Stomach smooth muscle (tissue), 2 donors: ENCODE measurements around the gene BRD2.

Source experiments
- H3K27ac ChIP-seq: one replicate; pipeline ENCODE4 v1.7.0; 2013; ENCODE audit warnings: mild to moderate bottlenecking, low read length, inconsistent platforms
- H3K27me3 ChIP-seq, 2 donors: one replicate each; pipeline ENCODE4 v1.7.0; 2013; ENCODE audit warnings: low read length in 2 of 2; ENCODE audit not compliant: insufficient read depth in 2 of 2, control insufficient read depth in 1 of 2
- H3K36me3 ChIP-seq, 2 donors: one replicate each; pipeline ENCODE4 v1.7.0; 2013; ENCODE audit warnings: low read length in 2 of 2; ENCODE audit not compliant: control insufficient read depth in 2 of 2, insufficient read depth in 2 of 2
- H3K4me1 ChIP-seq: one replicate; pipeline ENCODE4 v1.7.0; 2013; ENCODE audit warnings: low read length; ENCODE audit not compliant: control insufficient read depth, insufficient read depth
- H3K4me3 ChIP-seq, 2 donors: one replicate each; pipeline ENCODE4 v1.7.0; 2013; ENCODE audit warnings: low read length in 2 of 2
- H3K9ac ChIP-seq, 2 donors: one replicate each; pipeline ENCODE4 v1.7.0; 2013; ENCODE audit warnings: low read length in 2 of 2, mild to moderate bottlenecking in 1 of 2
- H3K9me3 ChIP-seq, 2 donors: one replicate each; pipeline ENCODE4 v1.7.0; 2013; ENCODE audit warnings: low read length in 2 of 2; ENCODE audit not compliant: control insufficient read depth in 2 of 2
- donor health status: healthy.
- donor health status: Pancreatic carcinoma.

The BRD2 gene

DNA sequence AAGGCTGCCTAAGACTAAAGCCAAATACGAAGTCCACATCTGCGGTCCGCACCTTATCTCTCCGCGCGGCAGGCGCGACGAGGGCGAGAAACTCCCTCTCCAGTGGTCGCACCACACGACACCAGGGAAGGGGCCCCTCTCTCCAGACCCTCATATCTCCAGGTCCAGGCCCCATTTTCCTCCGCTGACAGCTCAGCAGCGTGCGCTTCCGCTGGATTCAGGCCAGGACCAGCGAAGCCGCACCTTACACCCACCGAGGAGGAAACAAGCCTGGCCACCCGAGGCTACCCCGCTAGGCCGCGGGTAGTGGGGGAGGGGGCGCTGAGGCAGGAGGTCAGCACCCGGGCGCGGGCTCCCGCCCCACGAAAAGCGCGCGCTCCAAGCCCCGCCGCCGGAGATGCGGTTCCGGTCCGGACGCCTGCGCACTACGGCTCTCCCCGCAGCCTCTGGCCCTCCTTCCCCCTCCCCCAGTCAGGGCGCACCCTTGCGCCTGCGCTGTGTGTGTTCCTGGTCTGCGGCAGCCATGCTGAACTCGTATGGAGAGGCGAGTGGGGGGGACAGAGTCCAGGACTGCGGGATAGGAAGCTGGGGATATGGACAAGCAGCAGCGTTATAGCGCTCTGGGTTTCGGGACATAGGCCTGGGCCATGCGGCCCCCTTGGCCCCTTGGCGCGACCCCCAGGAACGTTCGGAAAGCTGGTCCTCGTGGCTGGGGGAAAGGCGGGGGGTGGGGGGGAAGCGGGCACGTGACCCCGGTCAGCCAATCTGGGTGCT lies at the start of gene BRD2:
TSS of gene BRD2 (plus strand) at position 502 of the 774 bp plus-strand sequence. CDS start 4,305 bp downstream, outside the sequence.
- peaks cover 20% of the 10 kb centered on the region for H3K4me1 ChIP-seq

DNA sequence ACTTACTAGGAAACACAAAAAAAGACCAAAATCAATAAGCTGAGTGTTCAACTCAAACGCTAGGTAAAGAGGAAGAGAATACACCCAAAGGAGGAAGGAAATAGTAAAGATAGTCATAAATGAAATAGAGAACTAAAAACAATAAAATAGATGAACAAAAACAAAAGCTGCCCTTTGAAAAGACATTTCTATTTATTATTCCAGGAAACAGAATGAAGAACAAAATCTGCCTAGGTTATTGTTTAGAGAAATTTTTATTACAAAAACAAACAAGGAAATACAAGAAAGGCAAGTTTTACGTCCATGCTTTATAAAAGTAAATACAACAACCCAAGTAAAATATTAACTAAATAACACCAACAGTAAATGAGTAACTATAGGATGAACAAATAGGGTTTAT lies 47.7 kb upstream of the BRD2 start:
- Histone ChIP-seq H3K9me3 (no peaks in the 10 kb centered on the region), H3K27ac (no peak overlapping the region), H3K4me3 (no peak overlapping the region), H3K27me3 (no peaks in the 10 kb centered on the region), H3K4me1 (no peaks in the 10 kb centered on the region), H3K9ac (no peak overlapping the region), H3K36me3 (no peaks in the 10 kb centered on the region)

More for the DNA sequence above, at the start of gene BRD2:
- H3K27ac ChIP-seq, result peak within 1 kb of the TSS; percentile 100
- no peaks in the 10 kb centered on the region for H3K9me3 ChIP-seq
- H3K4me3 ChIP-seq, result peak within 1 kb of the TSS; percentile 99 to 100
- peak within 1 kb of the TSS; percentile 98 to 100 for H3K9ac ChIP-seq
- peaks cover 0 to 4% of the 10 kb centered on the region in 2 donors for H3K36me3 ChIP-seq
- no peaks in the 10 kb centered on the region for H3K27me3 ChIP-seq

DNA sequence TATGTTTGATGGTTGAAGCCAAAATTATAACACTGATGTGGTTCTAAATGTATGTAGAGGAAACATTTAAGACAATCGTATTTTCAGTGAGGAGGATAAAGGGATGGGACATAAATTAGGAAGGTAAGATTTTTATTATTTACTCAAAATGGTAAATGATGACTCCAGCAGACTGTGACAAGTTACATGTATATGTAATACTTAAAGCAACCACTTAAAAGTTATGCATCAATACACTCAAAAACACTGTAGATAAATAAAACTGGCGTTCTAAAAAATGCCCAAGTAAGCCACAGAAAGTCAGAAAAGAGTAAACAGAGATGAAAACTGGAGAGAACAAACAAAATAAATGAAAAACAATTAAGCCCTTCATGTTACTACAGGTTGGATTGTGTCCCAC lies 46.3 kb upstream of the BRD2 start:
- Histone ChIP-seq H3K9ac (no peak overlapping the region), H3K27me3 (no peaks in the 10 kb centered on the region), H3K27ac (no peak overlapping the region), H3K36me3 (no peaks in the 10 kb centered on the region), H3K9me3 (no peaks in the 10 kb centered on the region), H3K4me1 (no peaks in the 10 kb centered on the region), H3K4me3 (no peak overlapping the region)

DNA sequence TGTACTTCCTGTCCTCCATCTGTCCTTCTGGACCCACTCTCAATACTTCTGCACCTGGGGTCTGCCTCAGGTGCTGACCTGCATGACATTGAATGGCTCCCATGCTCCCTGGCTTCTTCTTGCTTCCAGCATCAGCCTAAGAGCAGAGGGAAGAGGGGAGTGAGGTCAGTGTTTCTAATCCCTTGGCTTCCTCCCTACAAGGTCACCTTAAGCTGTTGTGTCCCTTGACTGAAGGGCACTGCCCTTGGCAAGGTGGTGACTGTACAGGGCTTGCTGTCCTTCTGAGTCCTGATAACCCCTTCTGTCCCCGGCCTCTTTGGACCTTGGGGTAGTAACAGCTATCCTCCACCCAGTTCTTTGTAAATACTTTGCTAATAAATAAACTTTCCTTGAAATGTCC lies 37.2 kb upstream of the BRD2 start:
- H3K36me3 ChIP-seq, result no peaks in the 10 kb centered on the region

DNA sequence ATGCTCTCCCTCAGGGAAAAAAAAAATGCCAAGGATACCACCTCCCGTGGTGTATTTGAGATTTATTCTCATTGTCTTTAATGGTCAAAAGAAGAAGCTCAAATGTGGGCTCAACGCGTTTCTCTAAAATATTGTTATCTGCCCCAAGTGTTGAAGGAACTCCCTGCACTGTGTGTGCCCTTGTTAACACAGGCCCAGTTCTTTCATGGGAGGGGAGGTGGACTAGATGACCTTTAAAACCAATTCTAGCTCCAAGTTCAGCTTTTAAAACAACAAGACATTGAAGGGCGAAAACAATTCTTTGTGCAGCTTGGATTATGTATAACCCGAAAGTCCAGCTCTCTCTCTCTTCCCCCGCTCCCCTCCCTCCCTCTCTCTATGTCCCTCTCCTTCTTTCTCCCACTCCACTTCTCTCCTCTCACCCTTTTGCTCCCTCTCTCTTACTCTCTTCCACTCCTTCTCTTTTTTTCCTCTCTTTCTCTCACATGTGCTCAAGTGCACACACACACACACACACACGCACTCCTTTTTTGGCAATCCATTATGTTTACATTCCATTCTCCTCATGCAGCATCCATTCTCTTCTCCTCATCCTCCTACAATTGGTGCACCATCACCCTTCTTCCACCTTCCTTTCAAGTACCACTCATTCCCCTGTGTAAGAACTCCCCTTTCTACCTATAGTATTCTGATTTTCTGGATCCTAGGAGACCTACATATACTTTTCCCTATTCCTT lies 36.1 kb upstream of the BRD2 start:
- Histone ChIP-seq H3K36me3 (no peaks in the 10 kb centered on the region), H3K27ac (no peak overlapping the region), H3K9me3 (no peaks in the 10 kb centered on the region), H3K4me1 (no peaks in the 10 kb centered on the region), H3K4me3 (no peak overlapping the region), H3K9ac (no peak overlapping the region), H3K27me3 (no peaks in the 10 kb centered on the region)

More for the DNA sequence above, 37.2 kb upstream of the BRD2 start:
- Histone ChIP-seq H3K4me3 (no peak overlapping the region), H3K27ac (no peak overlapping the region), H3K9me3 (no peaks in the 10 kb centered on the region), H3K4me1 (no peaks in the 10 kb centered on the region), H3K27me3 (no peaks in the 10 kb centered on the region), H3K9ac (no peak overlapping the region)

DNA sequence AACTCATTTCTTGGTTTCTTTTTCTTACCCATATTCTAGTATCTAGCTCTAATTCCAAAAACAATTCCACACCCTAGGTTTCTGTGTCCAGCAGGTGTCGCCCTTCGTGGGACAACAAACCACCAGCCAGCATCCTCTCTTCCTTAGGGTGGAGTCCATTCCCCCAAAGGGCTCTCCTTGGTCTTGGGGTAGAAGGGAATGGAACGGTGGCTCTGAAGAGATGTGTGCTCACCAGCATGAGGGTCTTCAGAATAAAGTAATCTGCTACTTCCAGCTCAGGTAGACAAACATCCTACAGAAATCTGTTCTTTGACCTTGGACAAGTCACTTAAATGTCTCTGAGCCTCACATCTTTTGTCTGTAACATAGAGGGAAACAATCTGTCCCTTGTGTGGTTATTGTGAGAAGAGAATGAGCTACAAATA lies 34.7 kb upstream of the BRD2 start:
- no peak overlapping the region for H3K4me3 ChIP-seq
- H3K36me3 ChIP-seq, result peaks cover 0 to 6% of the 10 kb centered on the region in 2 donors
- H3K4me1 ChIP-seq, result no peaks in the 10 kb centered on the region
- H3K9me3 ChIP-seq, result no peaks in the 10 kb centered on the region
- H3K27ac ChIP-seq, result no peak overlapping the region
- H3K27me3 ChIP-seq, result peaks cover 0 to 4% of the 10 kb centered on the region in 2 donors
- H3K9ac ChIP-seq, result no peak overlapping the region

DNA sequence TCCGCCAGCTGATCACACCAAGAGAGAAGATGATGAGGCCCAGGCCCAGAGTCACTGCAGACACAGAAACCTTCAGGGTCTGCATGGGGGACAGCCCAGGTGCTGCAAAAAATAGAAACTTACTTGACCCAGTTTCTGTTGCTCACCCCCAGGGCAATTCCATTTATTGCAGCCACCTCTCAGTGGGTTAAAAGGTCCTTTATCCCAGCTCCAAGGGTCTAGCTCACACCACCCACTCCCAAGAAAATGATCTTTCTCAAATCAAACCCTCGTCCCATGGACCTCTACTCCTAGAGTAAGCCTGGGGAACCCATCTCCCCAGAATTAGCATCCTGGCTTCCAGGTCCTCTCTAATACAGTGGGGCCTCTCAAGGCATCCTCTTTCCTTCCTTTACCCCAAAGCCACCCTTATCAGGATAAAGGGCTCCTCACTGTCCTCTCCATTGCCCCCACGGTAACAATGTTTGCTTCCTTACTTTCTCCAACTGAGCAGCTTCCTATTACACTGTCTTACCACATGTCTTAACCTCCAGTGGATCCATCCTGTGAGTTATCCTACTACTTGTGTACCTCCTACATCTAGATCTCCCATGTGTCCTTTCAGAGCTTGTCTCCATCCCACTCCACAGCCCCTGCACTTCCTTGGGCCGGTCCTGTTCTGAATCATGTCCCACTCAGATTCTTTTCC lies 32.7 kb upstream of the BRD2 start:
- Histone ChIP-seq H3K4me1 (no peaks in the 10 kb centered on the region), H3K9me3 (no peaks in the 10 kb centered on the region), H3K4me3 (no peak overlapping the region), H3K36me3 (peaks cover 0 to 6% of the 10 kb centered on the region in 2 donors), H3K9ac (no peak overlapping the region), H3K27ac (no peak overlapping the region), H3K27me3 (peaks cover 0 to 5% of the 10 kb centered on the region in 2 donors)

DNA sequence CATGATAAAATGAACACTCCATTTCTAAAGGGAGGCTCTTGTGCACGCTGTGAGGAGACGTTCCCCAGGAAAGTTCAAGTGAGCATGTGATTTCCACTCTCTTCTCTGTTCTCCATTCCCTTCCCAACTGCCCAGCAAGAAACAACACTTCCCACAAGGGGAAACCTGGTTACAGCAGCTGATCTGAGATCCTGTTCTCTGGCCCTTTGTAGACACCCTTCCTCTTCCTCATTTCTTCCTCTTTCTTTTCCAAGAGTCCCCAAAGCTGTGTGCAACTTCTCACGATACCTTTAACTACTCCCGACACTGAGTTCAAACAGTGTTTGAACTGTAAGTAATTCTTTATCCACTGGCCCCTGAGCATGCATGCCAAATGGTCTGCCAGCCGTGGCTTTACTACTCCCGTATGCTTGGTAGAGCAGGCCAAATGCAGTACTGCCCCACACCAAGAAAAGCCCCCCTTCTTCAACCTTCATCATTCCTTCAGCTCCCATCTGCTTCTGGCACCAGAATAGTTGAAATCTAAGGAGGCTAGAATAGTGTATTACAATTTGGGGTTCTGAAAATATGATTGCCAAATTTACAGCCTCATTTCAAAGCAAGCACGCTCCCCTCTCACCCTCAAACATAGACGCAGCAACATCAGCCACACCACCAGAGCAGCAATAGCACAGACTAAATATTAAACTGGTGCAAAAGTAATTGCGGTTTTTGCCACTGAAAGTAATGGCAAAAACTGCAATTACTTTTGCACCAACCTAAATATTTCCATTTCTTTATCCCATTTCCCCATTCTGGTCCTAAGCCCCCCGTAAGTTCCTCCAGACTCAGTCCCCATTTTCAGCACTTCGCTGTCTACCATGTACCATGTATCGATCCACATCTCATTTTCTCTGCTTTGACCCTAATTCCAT lies 31.9 kb upstream of the BRD2 start:
- Histone ChIP-seq H3K36me3 (peaks cover 0 to 6% of the 10 kb centered on the region in 2 donors), H3K4me1 (no peaks in the 10 kb centered on the region), H3K9me3 (no peaks in the 10 kb centered on the region), H3K27ac (no peak overlapping the region), H3K4me3 (no peak overlapping the region), H3K9ac (no peak overlapping the region), H3K27me3 (peaks cover 0 to 5% of the 10 kb centered on the region in 2 donors)

DNA sequence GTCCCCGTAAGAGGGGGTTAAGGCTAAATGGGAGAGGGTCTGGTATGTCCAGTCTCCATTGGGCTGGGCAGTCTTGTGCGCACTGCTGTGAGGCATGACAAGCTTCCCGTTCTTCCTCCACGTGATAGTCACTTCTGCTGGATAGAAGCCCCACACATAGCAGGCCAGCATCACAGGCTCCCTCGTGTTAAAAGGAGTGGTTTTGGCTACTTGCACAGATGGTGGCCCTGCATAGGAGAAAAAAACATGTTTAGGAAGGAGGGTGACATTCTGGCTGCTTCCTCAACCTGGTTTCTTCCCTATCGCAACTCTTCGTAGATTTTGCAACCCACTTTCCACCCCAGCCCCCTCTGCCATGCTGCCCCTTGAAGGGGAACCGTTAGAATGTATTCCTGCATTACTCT lies 31.2 kb upstream of the BRD2 start:
- Histone ChIP-seq H3K27ac (no peak overlapping the region), H3K4me3 (no peak overlapping the region)

DNA sequence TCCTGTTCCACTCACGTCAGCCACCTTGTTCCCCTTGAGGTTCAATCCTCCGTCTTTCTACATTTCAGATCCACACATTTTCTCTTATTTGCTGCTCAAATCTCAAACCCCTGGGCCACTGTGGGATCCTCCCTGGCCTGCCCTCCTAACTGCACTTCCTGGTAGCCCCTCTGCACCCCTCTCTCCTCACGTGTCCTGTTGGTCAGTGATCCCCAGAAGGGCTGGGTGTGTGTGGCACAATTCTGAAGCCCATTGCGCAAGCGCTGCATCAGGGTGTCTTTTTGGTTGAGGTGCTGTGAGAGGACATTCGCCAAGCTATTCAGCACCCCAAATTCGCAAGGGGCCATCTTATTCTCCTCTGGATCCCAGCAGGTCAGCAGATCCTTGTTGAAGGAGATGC lies 29.9 kb upstream of the BRD2 start:
- Histone ChIP-seq H3K27me3 (peaks cover 0 to 5% of the 10 kb centered on the region in 2 donors), H3K4me1 (no peaks in the 10 kb centered on the region), H3K27ac (no peak overlapping the region), H3K9ac (no peak overlapping the region), H3K36me3 (peaks cover 0 to 6% of the 10 kb centered on the region in 2 donors), H3K9me3 (no peaks in the 10 kb centered on the region), H3K4me3 (no peak overlapping the region)

More for the DNA sequence above, 31.2 kb upstream of the BRD2 start:
- H3K9me3 ChIP-seq, result no peaks in the 10 kb centered on the region
- H3K9ac ChIP-seq, result no peak overlapping the region
- peaks cover 0 to 6% of the 10 kb centered on the region in 2 donors for H3K36me3 ChIP-seq
- peaks cover 0 to 5% of the 10 kb centered on the region in 2 donors for H3K27me3 ChIP-seq
- H3K4me1 ChIP-seq, result no peaks in the 10 kb centered on the region
